HepG2 (cell line): ENCODE data around the gene DNAJB8. TPM values are rescaled to one million over a fixed set of nuclear protein-coding genes. Genes with fewer than 3 reads are reported as not detected.

Source experiments
- ATAC-seq: fragments of 200-7000 bp; cut with Tn5 transposase; 3 replicates; pipeline ENCODE4 v1.9.1; 2020; ENCODE audit warnings: mild to moderate bottlenecking, moderate library complexity
- BruUV-seq: library from RNA; stranded (reverse); fragments of 400-500 nt; replicated peaks from 2 replicates; lab custom pipeline; 2021; lab: Mats Ljungman, UMichigan
- CTCF ChIA-PET: fragments of 300-600 bp; formaldehyde crosslinking; extraction: SDS; loops from one replicate; lab custom pipeline; 2021; ENCODE audit warnings: low total read pairs, inconsistent platforms, low intra/inter-chr PET ratio; lab: Yijun Ruan, JAX
- POLR2A ChIA-PET: fragments of 350-600 bp; sonication (Branson Sonifier 250); formaldehyde crosslinking; loops from one replicate; lab custom pipeline; 2020; ENCODE audit warnings: antibody characterized with exemption, inconsistent platforms; lab: Yijun Ruan, JAX
- DNase-seq: peaks from one replicate; pipeline ENCODE4 v3.0.0-alpha.2; 2015; ENCODE audit warnings: low spot score
- FAIRE-seq: peaks from 3 replicates; lab custom pipeline; 2011; peaks lifted over from hg19 to GRCh38; lab: Jason Lieb, UNC
- H2AFZ ChIP-seq: one replicate; pipeline ENCODE4 v1.6.1; 2011; ENCODE audit warnings: low read length, inconsistent platforms
- H3K27ac ChIP-seq: fragments of 300-600 bp; 3 replicates; pipeline ENCODE4 v1.8.0; 2011; ENCODE audit warnings: mixed run types, mild to moderate bottlenecking, mixed read lengths, low read length, inconsistent platforms; ENCODE audit not compliant: insufficient read depth; ENCODE audit errors: extremely low read length
- H3K27me3 ChIP-seq, 2 experiments: fragments of 200-600 bp in 1 of 2; 2 replicates in 1 of 2; 3 replicates in 1 of 2; pipeline versions ENCODE4 v1.6.0 to v1.8.0; 2011; ENCODE audit warnings: low read length in 2 of 2, mild to moderate bottlenecking in 2 of 2, moderate library complexity in 2 of 2, inconsistent platforms in 1 of 2; ENCODE audit not compliant: insufficient read depth in 2 of 2, control insufficient read depth in 1 of 2
- H3K36me3 ChIP-seq, 2 experiments: fragments of 200-600 bp in 1 of 2; replicated peaks in 1 of 2; 2 replicates in 1 of 2; 3 replicates in 1 of 2; pipeline versions ENCODE4 v1.5.1 to v1.8.0; 2011; ENCODE audit warnings: low read length in 2 of 2, inconsistent platforms in 1 of 2; ENCODE audit not compliant: insufficient read depth in 2 of 2, control insufficient read depth in 1 of 2
- H3K4me1 ChIP-seq: 2 replicates; pipeline ENCODE4 v1.5.1; 2012; ENCODE audit warnings: low read length, inconsistent platforms; ENCODE audit not compliant: insufficient read depth
- H3K4me2 ChIP-seq: 2 replicates; pipeline ENCODE4 v1.6.0; 2011; ENCODE audit warnings: low read depth, low read length, inconsistent platforms
- H3K4me3 ChIP-seq, 3 experiments: fragments of 200-600 bp in 1 of 3; sonication (generic), shearing (Covaris generic) in 1 of 3; replicated peaks in 1 of 3; 2 replicates each; pipeline ENCODE4 v1.5.1; 2011 to 2016; ENCODE audit warnings: low read length in 3 of 3, inconsistent platforms in 2 of 3, low read depth in 2 of 3, mild to moderate bottlenecking in 2 of 3, control low read depth in 1 of 3, mixed read lengths in 1 of 3; ENCODE audit not compliant: insufficient read depth in 1 of 3
- H3K79me2 ChIP-seq: one replicate; pipeline ENCODE4 v1.6.1; 2011; ENCODE audit warnings: low read length, inconsistent platforms; ENCODE audit not compliant: insufficient read depth
- H3K9ac ChIP-seq: 2 replicates; pipeline ENCODE4 v1.6.0; 2011; ENCODE audit warnings: mild to moderate bottlenecking, low read depth, low read length, inconsistent platforms; ENCODE audit not compliant: insufficient read depth
- H3K9me3 ChIP-seq: 2 replicates; pipeline ENCODE4 v1.5.1; 2012; ENCODE audit warnings: mild to moderate bottlenecking, low read length
- H4K20me1 ChIP-seq: 2 replicates; pipeline ENCODE4 v1.6.0; 2011; ENCODE audit warnings: inconsistent platforms, mild to moderate bottlenecking, low read length, moderate library complexity; ENCODE audit not compliant: insufficient read depth
- CAMTA2 ChIP-seq: sonication (generic); formaldehyde crosslinking; IDR thresholded peaks from 2 replicates; pipeline ENCODE4 v1.4.0; 2020; ENCODE audit warnings: mild to moderate bottlenecking, missing genetic modification reagents, borderline replicate concordance
- CBX5 ChIP-seq: sonication (generic); formaldehyde crosslinking; IDR thresholded peaks from 2 replicates; pipeline ENCODE4 v1.4.0; 2020; ENCODE audit warnings: missing genetic modification reagents, borderline replicate concordance
- NCOA1 ChIP-seq: sonication (generic); formaldehyde crosslinking; IDR thresholded peaks from 2 replicates; pipeline ENCODE4 v1.9.0; 2021; ENCODE audit warnings: missing genetic modification reagents
- NFKBIZ ChIP-seq: IDR thresholded peaks from 2 replicates; pipeline ENCODE4 v1.6.1; 2018; ENCODE audit warnings: missing genetic modification reagents, missing compliant biosample characterization
- NR2F2 ChIP-seq: IDR thresholded peaks from 2 replicates; pipeline ENCODE4 v1.6.1; 2012; ENCODE audit warnings: low read depth, inconsistent platforms, borderline replicate concordance
- PCBP2 ChIP-seq: fragments of 200-400 bp; formaldehyde crosslinking; optimal IDR thresholded peaks from 2 replicates; pipeline ENCODE3; 2018; ENCODE audit warnings: low read length, low read depth; ENCODE audit not compliant: poor library complexity, severe bottlenecking
- RNF2 ChIP-seq: fragments of 450-650 bp; conservative IDR thresholded peaks from 2 replicates; pipeline ENCODE4 v1.6.1; 2016; ENCODE audit warnings: low read depth
- STAG1 ChIP-seq: sonication (generic); formaldehyde crosslinking; IDR thresholded peaks from 2 replicates; pipeline ENCODE4 v1.4.0; 2020; ENCODE audit warnings: missing genetic modification reagents
- ZC3H4 ChIP-seq: sonication (generic); formaldehyde crosslinking; IDR thresholded peaks from 2 replicates; pipeline ENCODE4 v1.4.0; 2020; ENCODE audit warnings: missing genetic modification reagents, borderline replicate concordance
- ZNF382 ChIP-seq: sonication (generic); formaldehyde crosslinking; IDR thresholded peaks from 2 replicates; pipeline ENCODE4 v1.5.0; 2020; ENCODE audit warnings: missing genetic modification reagents, mild to moderate bottlenecking, borderline replicate concordance
- ZNF780A ChIP-seq: sonication (generic); formaldehyde crosslinking; IDR thresholded peaks from 2 replicates; pipeline ENCODE4 v1.8.0; 2022; ENCODE audit warnings: mild to moderate bottlenecking, missing genetic modification reagents, moderate library complexity
- ZNF878 ChIP-seq: sonication (generic); formaldehyde crosslinking; IDR thresholded peaks from 2 replicates; pipeline ENCODE4 v1.8.1; 2023; ENCODE audit warnings: mild to moderate bottlenecking, missing genetic modification reagents, moderate library complexity
- WGBS: methylation state at CpG from one replicate; pipeline ENCODE4 v1.1.6; 2017; ENCODE audit warnings: low lambda C conversion rate; 5-methylcytosine and 5-hydroxymethylcytosine counted together
- in situ Hi-C: cut with HindIII; loops from 2 replicates; pipeline ENCODE4 v1.10.0; 2017; ENCODE audit warnings: low pct_unique_long_range_greater_than_20kb; ENCODE audit not compliant: extremely low pct_ligation_motif_present
- intact Hi-C: fragments of 100-400 bp; cut with micrococcal nuclease; formaldehyde crosslinking; loops from one replicate; pipeline ENCODE4 v1.10.0; 2022; ENCODE audit not compliant: unreplicated experiment
- polyA plus RNA-seq, 8 experiments: library from polyadenylated mRNA; depleted of rRNA in 3 of 8; stranded (reverse) in 7 of 8; unstranded in 1 of 8; fragments of >200 nt; fragmentation: Illumina TruSeq in 4 of 8; extraction: Trizol in 4 of 8; gene quantifications; 2 replicates each; pipeline versions ENCODE4 v1.2.1 to v1.2.3, GENCODE V29; 2011 to 2016; ENCODE audit warnings: low read depth in 4 of 8, missing spikeins in 1 of 8, mixed read lengths in 1 of 8; ENCODE audit not compliant: insufficient read depth in 1 of 8
- total RNA-seq, 5 experiments: library from RNA; depleted of rRNA; stranded (reverse); fragments of >200 nt; fragmentation: Illumina TruSeq; extraction: Trizol; gene quantifications; 2 replicates each; pipeline ENCODE4 v1.2.3, GENCODE V29; 2016; ENCODE audit warnings: low read depth in 1 of 5
- TF ChIP-seq, protein P1 (sequence below): sonication (generic); formaldehyde crosslinking; IDR thresholded peaks from 2 replicates; pipeline ENCODE4 v1.8.1; 2023; ENCODE audit warnings: mild to moderate bottlenecking, missing genetic modification reagents, borderline replicate concordance
- TF ChIP-seq, protein P2 (sequence below): IDR thresholded peaks from 2 replicates; pipeline ENCODE4 v1.6.1; 2016; ENCODE audit warnings: mild to moderate bottlenecking
- TF ChIP-seq, protein P3 (sequence below): sonication (generic); formaldehyde crosslinking; IDR thresholded peaks from 2 replicates; pipeline ENCODE4 v1.4.0; 2020; ENCODE audit warnings: missing genetic modification reagents, borderline replicate concordance
- TF ChIP-seq, protein P4 (sequence below): sonication (generic); formaldehyde crosslinking; IDR thresholded peaks from 2 replicates; pipeline ENCODE4 v1.5.0; 2020; ENCODE audit warnings: mild to moderate bottlenecking, missing genetic modification reagents
- TF ChIP-seq, protein P5 (sequence below): sonication (generic); formaldehyde crosslinking; IDR thresholded peaks from 2 replicates; pipeline ENCODE4 v1.8.0; 2022; ENCODE audit warnings: mild to moderate bottlenecking, missing genetic modification reagents

The DNAJB8 gene
- total and polyA plus RNA-seq, 2 of the 13 experiments (the other 11 are each of a cell fraction or from before 2014, with no cell fraction given) = not detected

DNA sequence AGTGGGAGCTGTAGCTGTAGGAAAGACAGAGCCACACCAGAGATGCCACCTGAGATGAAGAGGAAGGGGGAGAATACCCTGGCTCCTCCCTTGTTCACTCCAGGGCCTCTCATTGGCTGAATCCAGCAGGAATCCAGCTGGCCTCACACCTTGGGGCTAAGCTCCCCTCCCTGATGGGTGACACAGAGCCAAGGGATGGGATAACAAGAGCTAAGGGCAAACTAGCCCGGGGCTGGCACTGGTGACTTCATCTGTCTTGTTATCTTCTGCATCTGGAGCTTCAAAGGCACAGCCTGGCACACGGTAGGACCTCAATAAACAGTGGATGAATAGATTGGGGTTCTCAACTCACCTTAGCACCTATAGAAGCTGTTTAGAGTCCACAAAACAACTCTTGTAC lies 40.1 kb upstream of the DNAJB8 start:
- Histone ChIP-seq H3K4me2 (no peak overlapping the region), H3K27me3 (no peaks in the 10 kb centered on the region; a peak in 1 of 5 replicates), H3K4me3 (no peak overlapping the region), H3K79me2 (no peaks in the 10 kb centered on the region), H3K4me1 (no peaks in the 10 kb centered on the region), H2AFZ (no peak overlapping the region), H3K36me3 (no peaks in the 10 kb centered on the region), H3K9me3 (no peaks in the 10 kb centered on the region), H3K27ac (no peak overlapping the region), H3K9ac (no peak overlapping the region), H4K20me1 (no peaks in the 10 kb centered on the region)
- in situ Hi-C loops (no loop called here), intact Hi-C loops (no loop called here)
- 0% methylated on average over 1 of the region's 2 CpGs for WGBS
- no peak for DNase-seq
- ChIA-PET POLR2A (no interaction called here), CTCF (no interaction called here)
- ATAC-seq = no peak
- FAIRE-seq = no peak
- no TSS peak for BruUV-seq
- no peak for TF ChIP-seq RNF2
- no peak for TF ChIP-seq ZNF780A (CRISPR knock-in tag)
- TF ChIP-seq ZNF382 = no peak
- TF ChIP-seq, protein P1, sequence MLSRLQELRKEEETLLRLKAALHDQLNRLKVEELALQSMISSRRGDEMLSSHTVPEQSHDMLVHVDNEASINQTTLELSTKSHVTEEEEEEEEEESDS = no peak
- no peak for TF ChIP-seq STAG1 (CRISPR knock-in tag)
- TF ChIP-seq, protein P2, sequence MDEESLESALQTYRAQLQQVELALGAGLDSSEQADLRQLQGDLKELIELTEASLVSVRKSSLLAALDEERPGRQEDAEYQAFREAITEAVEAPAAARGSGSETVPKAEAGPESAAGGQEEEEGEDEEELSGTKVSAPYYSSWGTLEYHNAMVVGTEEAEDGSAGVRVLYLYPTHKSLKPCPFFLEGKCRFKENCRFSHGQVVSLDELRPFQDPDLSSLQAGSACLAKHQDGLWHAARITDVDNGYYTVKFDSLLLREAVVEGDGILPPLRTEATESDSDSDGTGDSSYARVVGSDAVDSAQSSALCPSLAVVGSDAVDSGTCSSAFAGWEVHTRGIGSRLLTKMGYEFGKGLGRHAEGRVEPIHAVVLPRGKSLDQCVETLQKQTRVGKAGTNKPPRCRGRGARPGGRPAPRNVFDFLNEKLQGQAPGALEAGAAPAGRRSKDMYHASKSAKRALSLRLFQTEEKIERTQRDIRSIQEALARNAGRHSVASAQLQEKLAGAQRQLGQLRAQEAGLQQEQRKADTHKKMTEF (CRISPR knock-in tag) = no peak
- no peak for TF ChIP-seq NCOA1 (CRISPR knock-in tag)
- no peak for TF ChIP-seq CAMTA2
- no peak for TF ChIP-seq NFKBIZ
- TF ChIP-seq ZC3H4 (CRISPR knock-in tag) = no peak
- TF ChIP-seq ZNF878 (CRISPR knock-in tag) = no peak
- TF ChIP-seq, protein P3, sequence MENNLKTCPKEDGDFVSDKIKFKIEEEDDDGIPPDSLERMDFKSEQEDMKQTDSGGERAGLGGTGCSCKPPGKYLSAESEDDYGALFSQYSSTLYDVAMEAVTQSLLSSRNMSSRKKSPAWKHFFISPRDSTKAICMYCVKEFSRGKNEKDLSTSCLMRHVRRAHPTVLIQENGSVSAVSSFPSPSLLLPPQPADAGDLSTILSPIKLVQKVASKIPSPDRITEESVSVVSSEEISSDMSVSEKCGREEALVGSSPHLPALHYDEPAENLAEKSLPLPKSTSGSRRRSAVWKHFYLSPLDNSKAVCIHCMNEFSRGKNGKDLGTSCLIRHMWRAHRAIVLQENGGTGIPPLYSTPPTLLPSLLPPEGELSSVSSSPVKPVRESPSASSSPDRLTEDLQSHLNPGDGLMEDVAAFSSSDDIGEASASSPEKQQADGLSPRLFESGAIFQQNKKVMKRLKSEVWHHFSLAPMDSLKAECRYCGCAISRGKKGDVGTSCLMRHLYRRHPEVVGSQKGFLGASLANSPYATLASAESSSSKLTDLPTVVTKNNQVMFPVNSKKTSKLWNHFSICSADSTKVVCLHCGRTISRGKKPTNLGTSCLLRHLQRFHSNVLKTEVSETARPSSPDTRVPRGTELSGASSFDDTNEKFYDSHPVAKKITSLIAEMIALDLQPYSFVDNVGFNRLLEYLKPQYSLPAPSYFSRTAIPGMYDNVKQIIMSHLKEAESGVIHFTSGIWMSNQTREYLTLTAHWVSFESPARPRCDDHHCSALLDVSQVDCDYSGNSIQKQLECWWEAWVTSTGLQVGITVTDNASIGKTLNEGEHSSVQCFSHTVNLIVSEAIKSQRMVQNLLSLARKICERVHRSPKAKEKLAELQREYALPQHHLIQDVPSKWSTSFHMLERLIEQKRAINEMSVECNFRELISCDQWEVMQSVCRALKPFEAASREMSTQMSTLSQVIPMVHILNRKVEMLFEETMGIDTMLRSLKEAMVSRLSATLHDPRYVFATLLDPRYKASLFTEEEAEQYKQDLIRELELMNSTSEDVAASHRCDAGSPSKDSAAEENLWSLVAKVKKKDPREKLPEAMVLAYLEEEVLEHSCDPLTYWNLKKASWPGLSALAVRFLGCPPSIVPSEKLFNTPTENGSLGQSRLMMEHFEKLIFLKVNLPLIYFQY (CRISPR knock-in tag) = no peak
- TF ChIP-seq CBX5 (CRISPR knock-in tag) = no peak
- TF ChIP-seq, protein P4, sequence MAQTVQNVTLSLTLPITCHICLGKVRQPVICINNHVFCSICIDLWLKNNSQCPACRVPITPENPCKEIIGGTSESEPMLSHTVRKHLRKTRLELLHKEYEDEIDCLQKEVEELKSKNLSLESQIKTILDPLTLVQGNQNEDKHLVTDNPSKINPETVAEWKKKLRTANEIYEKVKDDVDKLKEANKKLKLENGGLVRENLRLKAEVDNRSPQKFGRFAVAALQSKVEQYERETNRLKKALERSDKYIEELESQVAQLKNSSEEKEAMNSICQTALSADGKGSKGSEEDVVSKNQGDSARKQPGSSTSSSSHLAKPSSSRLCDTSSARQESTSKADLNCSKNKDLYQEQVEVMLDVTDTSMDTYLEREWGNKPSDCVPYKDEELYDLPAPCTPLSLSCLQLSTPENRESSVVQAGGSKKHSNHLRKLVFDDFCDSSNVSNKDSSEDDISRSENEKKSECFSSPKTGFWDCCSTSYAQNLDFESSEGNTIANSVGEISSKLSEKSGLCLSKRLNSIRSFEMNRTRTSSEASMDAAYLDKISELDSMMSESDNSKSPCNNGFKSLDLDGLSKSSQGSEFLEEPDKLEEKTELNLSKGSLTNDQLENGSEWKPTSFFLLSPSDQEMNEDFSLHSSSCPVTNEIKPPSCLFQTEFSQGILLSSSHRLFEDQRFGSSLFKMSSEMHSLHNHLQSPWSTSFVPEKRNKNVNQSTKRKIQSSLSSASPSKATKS (CRISPR knock-in tag) = no peak
- TF ChIP-seq, protein P5, sequence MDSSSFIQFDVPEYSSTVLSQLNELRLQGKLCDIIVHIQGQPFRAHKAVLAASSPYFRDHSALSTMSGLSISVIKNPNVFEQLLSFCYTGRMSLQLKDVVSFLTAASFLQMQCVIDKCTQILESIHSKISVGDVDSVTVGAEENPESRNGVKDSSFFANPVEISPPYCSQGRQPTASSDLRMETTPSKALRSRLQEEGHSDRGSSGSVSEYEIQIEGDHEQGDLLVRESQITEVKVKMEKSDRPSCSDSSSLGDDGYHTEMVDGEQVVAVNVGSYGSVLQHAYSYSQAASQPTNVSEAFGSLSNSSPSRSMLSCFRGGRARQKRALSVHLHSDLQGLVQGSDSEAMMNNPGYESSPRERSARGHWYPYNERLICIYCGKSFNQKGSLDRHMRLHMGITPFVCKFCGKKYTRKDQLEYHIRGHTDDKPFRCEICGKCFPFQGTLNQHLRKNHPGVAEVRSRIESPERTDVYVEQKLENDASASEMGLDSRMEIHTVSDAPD = no peak
- no peak for TF ChIP-seq NR2F2
- TF ChIP-seq PCBP2 = no peak
